Breast epithelium (tissue), 3 donors: ENCODE results near the gene BIRC7.

Source experiments
- CTCF ChIP-seq, 3 donors: fragments of 450-650 bp; IDR thresholded peaks; one replicate each; pipeline ENCODE4 v1.5.1; 2016 to 2017; ENCODE audit warnings: antibody characterized with exemption in 3 of 3, mild to moderate bottlenecking in 3 of 3, moderate library complexity in 3 of 3
- POLR2A ChIP-seq: fragments of 450-650 bp; IDR thresholded peaks from one replicate; pipeline ENCODE4 v1.6.1; 2016; ENCODE audit warnings: antibody characterized with exemption, mild to moderate bottlenecking, moderate library complexity
- POLR2AphosphoS5 ChIP-seq, 3 donors: sonication (generic); formaldehyde crosslinking; IDR thresholded peaks; one replicate each; pipeline ENCODE4 v1.6.1; 2017; ENCODE audit warnings: antibody characterized with exemption in 3 of 3

- TF ChIP-seq CTCF (IDR thresholded peaks at IDR 0.05) (no peak), POLR2A (no peak), POLR2AphosphoS5 (IDR thresholded peaks at IDR 0.05) (no peak)
Observed at GRCh38 chr20:63219866-63220521, 15.7 kb upstream of the BIRC7 start.
